ENCODE results near the gene PLA2G15. TPM values are rescaled to one million over a fixed set of nuclear protein-coding genes. Genes with fewer than 3 reads are reported as not detected.

The PLA2G15 gene
- total and polyA plus RNA-seq, 12 donors, result 6.0 to 37.1 (median 23.2) TPM

- H3K36me3 ChIP-seq (replicated peaks in 1 of 2), result no peaks in the 10 kb centered on the region
- peak; percentile 98 to 99 (median 99) for DNase-seq
- no peaks in the 10 kb centered on the region for H3K9me3 ChIP-seq (replicated peaks in 1 of 3)
- H3K27ac ChIP-seq, result peak overlapping the region; percentile 64 to 88 (median 86)
- peaks cover 5 to 22% of the 10 kb centered on the region in 2 donors for H3K4me1 ChIP-seq (replicated peaks in 1 of 2)
- 0% methylated on average over 18 to 72 of the region's 72 CpGs for WGBS, 4 donors
- intact Hi-C loops (cut with DNase I), result loop anchor here in 1 of 2 donors (10.0 kb wide), 1 partner anchor 143 kb away; no protein-coding TSS in a partner anchor
- no peaks in the 10 kb centered on the region for H3K27me3 ChIP-seq
- TF ChIP-seq POLR2A (IDR thresholded peaks at IDR 0.05) (peak; percentile 77 to 97), CTCF (IDR thresholded peaks at IDR 0.05) (peak in 1 of 6 experiments; percentile 7)
- H3K4me3 ChIP-seq, result peak overlapping the region in 2 of 4 donors; percentile 53 to 57
These were observed 7.7 kb upstream of the PLA2G15 start for GRCh38 chr16:68237243-68238028.

- intact Hi-C loops (cut with DNase I), result loop anchor here in 1 of 2 donors (10.0 kb wide), 1 partner anchor 143 kb away; no protein-coding TSS in a partner anchor
- H3K4me1 ChIP-seq (replicated peaks in 1 of 2), result peaks cover 5 to 22% of the 10 kb centered on the region in 2 donors
- no peaks in the 10 kb centered on the region for H3K36me3 ChIP-seq (replicated peaks in 1 of 2)
- H3K27me3 ChIP-seq, result no peaks in the 10 kb centered on the region
- H3K4me3 ChIP-seq, result peak overlapping the region in 2 of 4 donors; percentile 38 to 49
- DNase-seq, result no peak
- H3K27ac ChIP-seq, result peak overlapping the region; percentile 64 to 88 (median 86)
- TF ChIP-seq POLR2A (IDR thresholded peaks at IDR 0.05) (no peak), CTCF (IDR thresholded peaks at IDR 0.05) (peak in 1 of 6 experiments; percentile 20)
- WGBS, 4 donors, result 15 to 22% (median 19%) methylated on average over 20 of the region's 20 CpGs
- H3K9me3 ChIP-seq (replicated peaks in 1 of 3), result no peaks in the 10 kb centered on the region
These were observed 7.2 kb upstream of the PLA2G15 start for GRCh38 chr16:68238029-68238345.

- intact Hi-C loops (cut with DNase I), result loop anchor here in 1 of 2 donors (5.0 kb wide), 1 partner anchor 85 kb away; no protein-coding TSS in a partner anchor
- WGBS, 4 donors, result 84 to 90% (median 88%) methylated on average over 7 of the region's 7 CpGs
These were observed 3.1 kb upstream of the PLA2G15 start for GRCh38 chr16:68242085-68242484.

More at GRCh38 chr16:68242085-68242484, 3.1 kb upstream of the PLA2G15 start:
- Histone ChIP-seq H3K9me3 (replicated peaks in 1 of 3) (no peaks in the 10 kb centered on the region), H3K4me3 (no peak overlapping the region), H3K27me3 (no peaks in the 10 kb centered on the region), H3K4me1 (replicated peaks in 1 of 2) (peaks cover 12 to 25% of the 10 kb centered on the region in 2 donors), H3K36me3 (replicated peaks in 1 of 2) (no peaks in the 10 kb centered on the region), H3K27ac (no peak overlapping the region)
- no peak for DNase-seq
- TF ChIP-seq POLR2A (IDR thresholded peaks at IDR 0.05) (no peak), CTCF (IDR thresholded peaks at IDR 0.05) (no peak)

Measured in adrenal gland (tissue), 12 donors.